ENCODE data around the gene ZNF587. TPM values are rescaled to one million over a fixed set of nuclear protein-coding genes. Genes with fewer than 3 reads are reported as not detected.
"Not testable (repeated sequence)": the region's sequence is repeated elsewhere in the genome, so short reads cannot be mapped to it uniquely, and the experiment has no call there.

ZNF587 gene
- total RNA-seq, 1 donor from 2014 or later = 36.8 TPM

DNA sequence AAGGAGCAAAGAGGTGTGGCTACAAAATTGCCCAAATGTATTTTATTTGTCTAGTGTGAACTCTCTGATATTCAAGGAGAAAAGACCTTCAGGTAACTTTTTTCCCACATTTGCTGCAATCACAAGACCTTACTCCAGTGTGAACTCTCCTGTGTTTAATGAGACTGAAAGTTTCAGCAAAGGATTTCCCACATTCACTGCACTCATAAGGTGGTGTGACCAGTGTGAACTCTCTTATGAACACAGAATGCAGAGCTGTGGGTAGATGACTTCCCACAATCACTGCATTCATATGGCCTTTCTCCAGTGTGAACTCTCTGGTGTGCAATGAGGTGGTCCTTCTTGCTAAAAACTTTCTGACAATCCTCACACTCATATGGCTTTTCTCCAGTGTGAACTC, 22.8 kb downstream of the ZNF587 start:
- no peak for DNase-seq (ENCODE audit: low spot score)
- Mint-ChIP-seq H3K27ac (ENCODE audit: unreplicated experiment) (no peak overlapping the region), H3K9me3 (ENCODE audit: unreplicated experiment) (peaks cover 11% of the 10 kb centered on the region), H3K4me1 (ENCODE audit: unreplicated experiment) (peaks cover 5% of the 10 kb centered on the region), H3K36me3 (ENCODE audit: low read depth, unreplicated experiment) (peaks cover 67% of the 10 kb centered on the region), H3K4me3 (ENCODE audit: unreplicated experiment) (no peak overlapping the region), H3K27me3 (ENCODE audit: unreplicated experiment) (peaks cover 9% of the 10 kb centered on the region)
- TF ChIP-seq, protein P1, sequence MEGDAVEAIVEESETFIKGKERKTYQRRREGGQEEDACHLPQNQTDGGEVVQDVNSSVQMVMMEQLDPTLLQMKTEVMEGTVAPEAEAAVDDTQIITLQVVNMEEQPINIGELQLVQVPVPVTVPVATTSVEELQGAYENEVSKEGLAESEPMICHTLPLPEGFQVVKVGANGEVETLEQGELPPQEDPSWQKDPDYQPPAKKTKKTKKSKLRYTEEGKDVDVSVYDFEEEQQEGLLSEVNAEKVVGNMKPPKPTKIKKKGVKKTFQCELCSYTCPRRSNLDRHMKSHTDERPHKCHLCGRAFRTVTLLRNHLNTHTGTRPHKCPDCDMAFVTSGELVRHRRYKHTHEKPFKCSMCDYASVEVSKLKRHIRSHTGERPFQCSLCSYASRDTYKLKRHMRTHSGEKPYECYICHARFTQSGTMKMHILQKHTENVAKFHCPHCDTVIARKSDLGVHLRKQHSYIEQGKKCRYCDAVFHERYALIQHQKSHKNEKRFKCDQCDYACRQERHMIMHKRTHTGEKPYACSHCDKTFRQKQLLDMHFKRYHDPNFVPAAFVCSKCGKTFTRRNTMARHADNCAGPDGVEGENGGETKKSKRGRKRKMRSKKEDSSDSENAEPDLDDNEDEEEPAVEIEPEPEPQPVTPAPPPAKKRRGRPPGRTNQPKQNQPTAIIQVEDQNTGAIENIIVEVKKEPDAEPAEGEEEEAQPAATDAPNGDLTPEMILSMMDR (IDR thresholded peaks at IDR 0.05; ENCODE audit: unreplicated experiment) = no peak

DNA sequence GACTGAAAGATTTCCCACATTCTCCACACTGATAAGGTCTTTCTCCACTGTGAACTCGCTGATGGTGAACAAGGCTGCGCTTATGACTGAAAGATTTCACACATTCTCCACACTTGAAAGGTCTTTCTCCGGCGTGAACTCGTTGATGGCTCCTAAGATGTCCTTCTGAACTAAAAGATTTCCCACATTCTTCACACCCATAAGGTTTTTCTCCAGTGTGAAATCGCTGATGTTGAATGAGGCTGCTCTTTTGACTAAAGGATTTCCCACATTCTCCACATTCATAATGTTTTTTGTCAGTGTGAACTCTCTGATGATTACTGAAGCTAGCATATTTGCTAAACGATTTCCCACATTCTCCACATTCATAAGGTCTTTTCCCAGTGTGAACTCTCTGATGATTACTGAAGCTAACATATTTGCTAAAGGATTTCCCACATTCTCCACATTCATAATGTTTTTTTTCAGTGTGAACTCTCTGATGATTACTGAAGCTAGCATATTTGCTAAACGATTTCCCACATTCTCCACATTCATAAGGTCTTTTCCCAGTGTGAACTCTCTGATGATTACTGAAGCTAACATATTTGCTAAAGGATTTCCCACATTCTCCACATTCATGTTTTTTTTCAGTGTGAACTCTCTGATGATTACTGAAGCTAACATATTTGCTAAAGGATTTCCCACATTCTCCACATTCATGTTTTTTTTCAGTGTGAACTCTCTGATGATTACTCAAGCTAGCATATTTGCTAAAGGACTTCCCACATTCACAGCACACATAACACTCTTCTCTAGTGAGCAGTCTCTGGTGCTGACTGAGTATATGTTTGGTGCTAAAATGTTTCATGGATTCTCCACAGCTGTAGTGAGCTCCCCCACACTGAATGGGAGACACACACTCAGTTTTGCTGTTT, 24.5 kb downstream of the ZNF587 start:
- not testable (repeated sequence) for DNase-seq (ENCODE audit: low spot score)

DNA sequence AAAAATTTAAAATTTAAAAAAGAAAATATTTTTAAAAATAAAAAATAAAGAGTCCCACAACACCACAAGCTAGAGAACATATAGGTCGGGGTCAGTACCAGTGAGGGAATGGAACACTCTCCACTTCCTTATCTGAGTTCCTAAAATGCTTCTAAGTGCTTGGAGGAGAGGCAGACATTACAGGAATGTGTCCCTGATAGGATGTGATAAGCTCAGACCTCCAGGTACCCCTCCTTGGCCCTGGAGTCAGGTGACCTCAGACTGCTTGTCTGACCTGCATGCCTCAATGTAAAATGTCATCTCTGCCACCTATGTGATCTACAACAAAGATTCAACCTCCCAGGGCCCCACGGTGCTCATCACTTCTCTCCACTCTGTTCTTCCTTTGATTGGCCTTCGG, 36.4 kb downstream of the ZNF587 start:
- Mint-ChIP-seq H3K36me3 (ENCODE audit: low read depth, unreplicated experiment) (peaks cover 9% of the 10 kb centered on the region), H3K9me3 (ENCODE audit: unreplicated experiment) (no peaks in the 10 kb centered on the region), H3K27me3 (ENCODE audit: unreplicated experiment) (peaks cover 6% of the 10 kb centered on the region), H3K4me3 (ENCODE audit: unreplicated experiment) (peak overlapping the region; percentile 72), H3K27ac (ENCODE audit: unreplicated experiment) (peak overlapping the region; percentile 48), H3K4me1 (ENCODE audit: unreplicated experiment) (peaks cover 21% of the 10 kb centered on the region)
- TF ChIP-seq, protein P1 (IDR thresholded peaks at IDR 0.05; ENCODE audit: unreplicated experiment) = no peak
- DNase-seq (ENCODE audit: low spot score) = no peak

More for the DNA sequence above, 24.5 kb downstream of the ZNF587 start:
- Mint-ChIP-seq H3K36me3 (ENCODE audit: low read depth, unreplicated experiment) (peaks cover 68% of the 10 kb centered on the region), H3K9me3 (ENCODE audit: unreplicated experiment) (peaks cover 11% of the 10 kb centered on the region), H3K4me3 (ENCODE audit: unreplicated experiment) (peak overlapping the region; percentile 74)
- not testable (repeated sequence) for H3K4me1 Mint-ChIP-seq (ENCODE audit: unreplicated experiment); H3K27me3 Mint-ChIP-seq (ENCODE audit: unreplicated experiment); H3K27ac Mint-ChIP-seq (ENCODE audit: unreplicated experiment)

DNA sequence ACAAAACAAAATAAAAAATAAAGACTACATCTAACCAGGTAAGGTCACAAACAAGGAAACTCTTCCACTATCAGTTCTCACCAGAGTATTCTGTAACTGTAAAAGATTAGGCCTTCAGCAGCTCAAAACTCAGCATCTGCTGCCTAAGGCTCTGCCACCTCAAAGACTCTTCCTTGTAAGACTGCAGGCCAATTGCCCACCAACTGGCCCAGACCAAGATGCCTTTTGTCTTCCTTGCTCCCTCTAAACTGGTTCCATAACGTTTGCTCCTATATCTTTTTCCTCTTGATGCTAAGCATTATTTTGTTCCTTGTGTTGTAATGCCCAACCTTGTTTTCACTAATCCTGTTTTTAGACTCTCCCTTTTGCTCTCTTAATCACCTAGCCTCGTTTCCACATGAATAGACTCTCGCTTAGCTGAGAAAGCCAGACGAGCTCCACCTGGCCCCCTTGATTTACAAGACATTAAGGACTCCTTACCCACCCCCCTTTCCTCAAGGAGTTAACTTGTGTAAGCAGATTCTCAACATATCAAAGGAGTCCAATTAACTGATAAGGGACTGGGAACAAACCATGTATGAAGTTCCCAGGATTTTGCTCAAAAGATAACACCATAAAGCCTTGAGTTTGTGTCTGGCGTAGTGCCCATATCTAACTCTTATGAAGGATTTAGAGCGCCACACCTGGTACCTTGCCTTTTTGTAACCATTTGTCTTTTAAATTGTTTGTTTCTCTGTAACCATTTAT, 37.7 kb downstream of the ZNF587 start:
- TF ChIP-seq, protein P1 (IDR thresholded peaks at IDR 0.05; ENCODE audit: unreplicated experiment) = no peak
- Mint-ChIP-seq H3K4me1 (ENCODE audit: unreplicated experiment) (peaks cover 21% of the 10 kb centered on the region), H3K9me3 (ENCODE audit: unreplicated experiment) (no peaks in the 10 kb centered on the region), H3K27me3 (ENCODE audit: unreplicated experiment) (peaks cover 6% of the 10 kb centered on the region), H3K4me3 (ENCODE audit: unreplicated experiment) (peak overlapping the region; percentile 98), H3K36me3 (ENCODE audit: low read depth, unreplicated experiment) (peaks cover 9% of the 10 kb centered on the region), H3K27ac (ENCODE audit: unreplicated experiment) (peak overlapping the region; percentile 80)
- DNase-seq (ENCODE audit: low spot score) = no peak

DNA sequence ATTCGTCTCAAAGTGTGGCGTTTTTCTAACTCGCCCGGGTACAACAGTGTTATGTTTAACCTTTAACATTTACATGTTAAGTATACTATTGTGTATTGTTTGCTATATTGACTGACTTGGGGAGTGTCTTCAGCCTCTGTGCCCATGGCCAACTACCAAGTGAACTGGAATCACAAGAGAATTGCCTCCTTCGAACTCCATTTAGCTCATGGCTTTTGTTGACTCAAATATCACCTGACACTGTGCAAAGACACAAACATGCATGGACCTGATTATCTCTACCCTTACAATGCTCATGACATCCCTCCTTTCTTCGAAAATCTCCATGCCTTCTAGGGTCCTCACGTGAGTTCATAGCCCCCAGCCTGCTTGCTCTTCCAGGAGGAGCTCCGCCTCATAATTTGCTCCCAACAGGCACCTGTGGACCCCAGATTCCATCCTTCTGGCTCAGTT, 38.5 kb downstream of the ZNF587 start:
- peak overlapping the region; percentile 98 for H3K4me3 Mint-ChIP-seq (ENCODE audit: unreplicated experiment)

More for the DNA sequence above, 38.5 kb downstream of the ZNF587 start:
- peaks cover 21% of the 10 kb centered on the region for H3K4me1 Mint-ChIP-seq (ENCODE audit: unreplicated experiment)
- no peak for DNase-seq (ENCODE audit: low spot score)
- H3K27ac Mint-ChIP-seq (ENCODE audit: unreplicated experiment) = peak overlapping the region; percentile 80
- H3K9me3 Mint-ChIP-seq (ENCODE audit: unreplicated experiment) = no peaks in the 10 kb centered on the region
- TF ChIP-seq, protein P1 (IDR thresholded peaks at IDR 0.05; ENCODE audit: unreplicated experiment) = no peak
- H3K36me3 Mint-ChIP-seq (ENCODE audit: low read depth, unreplicated experiment) = peaks cover 4% of the 10 kb centered on the region
- peaks cover 6% of the 10 kb centered on the region for H3K27me3 Mint-ChIP-seq (ENCODE audit: unreplicated experiment)
